Colonic mucosa (tissue), 4 donors: ENCODE data around the gene PPM1F. TPM values are rescaled to one million over a fixed set of nuclear protein-coding genes. Genes with fewer than 3 reads are reported as not detected.

Experiments used
- DNase-seq: peaks from one replicate; pipeline ENCODE4 v3.0.0-alpha.2; 2020
- H3K27ac ChIP-seq: fragments of 200-600 bp; one replicate; pipeline ENCODE4 v1.8.0; 2021
- H3K27me3 ChIP-seq: fragments of 200-600 bp; one replicate; pipeline ENCODE4 v1.8.0; 2021
- H3K36me3 ChIP-seq: fragments of 200-600 bp; one replicate; pipeline ENCODE4 v1.8.0; 2021
- H3K4me1 ChIP-seq: fragments of 200-600 bp; one replicate; pipeline ENCODE4 v1.8.0; 2021; ENCODE audit warnings: mild to moderate bottlenecking
- H3K4me3 ChIP-seq: fragments of 200-600 bp; one replicate; pipeline ENCODE4 v1.8.0; 2021
- H3K9ac ChIP-seq, 2 donors: one replicate each; pipeline ENCODE4 v1.7.0; 2013; ENCODE audit warnings: control low read depth in 2 of 2, low read depth in 2 of 2, low read length in 2 of 2
- H3K9me3 ChIP-seq: fragments of 200-600 bp; one replicate; pipeline ENCODE4 v1.8.0; 2021
- CTCF ChIP-seq: fragments of 200-600 bp; IDR thresholded peaks from one replicate; pipeline ENCODE4 v1.8.0; 2022; ENCODE audit warnings: antibody characterized with exemption, mild to moderate bottlenecking
- intact Hi-C: fragments of 100-400 bp; cut with DNase I; formaldehyde crosslinking; loops from one replicate; pipeline ENCODE4 v1.14.1; 2022
- total RNA-seq, 2 donors: library from RNA; stranded (reverse); fragmentation: NEBNext Ultra II Directional in 1 of 2; extraction: Animal tissue kit (Norgen Biotek cat#: 25700) in 1 of 2; gene quantifications; one replicate each; pipeline ENCODE4 v1.2.1, GENCODE V29; 2021
- donor health status: healthy.
- donor health status: DM: no; HTN: no; CAD: no.
- donor health status: DM: no; HTN: no; CAD: no.

The PPM1F gene
- total RNA-seq, 2 donors from 2014 or later = 9.5 to 15.3 TPM

GRCh38 chr22:21932347-21932746 lies 20.3 kb downstream of the PPM1F start:
- Histone ChIP-seq H3K27me3 (no peaks in the 10 kb centered on the region), H3K27ac (no peak overlapping the region), H3K9me3 (no peaks in the 10 kb centered on the region), H3K9ac (no peak overlapping the region), H3K4me3 (no peak overlapping the region), H3K4me1 (peaks cover 7% of the 10 kb centered on the region), H3K36me3 (no peaks in the 10 kb centered on the region)
- no peak for TF ChIP-seq CTCF
- DNase-seq = no peak
- intact Hi-C loops = no loop called here

- DNase-seq = no peak
- no peaks in the 10 kb centered on the region for H3K36me3 ChIP-seq
Measured at GRCh38 chr22:21931056-21931455, 21.6 kb downstream of the PPM1F start.

GRCh38 chr22:21929253-21929652 lies 23.4 kb downstream of the PPM1F start:
- Histone ChIP-seq H3K9ac (no peak overlapping the region), H3K27ac (no peak overlapping the region), H3K27me3 (no peaks in the 10 kb centered on the region), H3K4me1 (no peaks in the 10 kb centered on the region), H3K36me3 (no peaks in the 10 kb centered on the region), H3K4me3 (no peak overlapping the region), H3K9me3 (no peaks in the 10 kb centered on the region)
- DNase-seq = no peak
- no peak for TF ChIP-seq CTCF
- intact Hi-C loops = no loop called here

More at GRCh38 chr22:21931056-21931455, 21.6 kb downstream of the PPM1F start:
- no peak for TF ChIP-seq CTCF
- no peak overlapping the region for H3K9ac ChIP-seq
- no peaks in the 10 kb centered on the region for H3K9me3 ChIP-seq
- H3K4me1 ChIP-seq = no peaks in the 10 kb centered on the region
- no peak overlapping the region for H3K4me3 ChIP-seq
- H3K27ac ChIP-seq = no peak overlapping the region
- no peaks in the 10 kb centered on the region for H3K27me3 ChIP-seq
- intact Hi-C loops = no loop called here

GRCh38 chr22:21928048-21928447 lies 24.6 kb downstream of the PPM1F start:
- no peak for DNase-seq
- H3K4me3 ChIP-seq = no peak overlapping the region
- H3K27ac ChIP-seq = no peak overlapping the region
- intact Hi-C loops = no loop called here
- no peaks in the 10 kb centered on the region for H3K9me3 ChIP-seq
- no peak for TF ChIP-seq CTCF
- H3K27me3 ChIP-seq = no peaks in the 10 kb centered on the region
- no peaks in the 10 kb centered on the region for H3K36me3 ChIP-seq
- H3K9ac ChIP-seq = no peak overlapping the region
- H3K4me1 ChIP-seq = no peaks in the 10 kb centered on the region

DNA sequence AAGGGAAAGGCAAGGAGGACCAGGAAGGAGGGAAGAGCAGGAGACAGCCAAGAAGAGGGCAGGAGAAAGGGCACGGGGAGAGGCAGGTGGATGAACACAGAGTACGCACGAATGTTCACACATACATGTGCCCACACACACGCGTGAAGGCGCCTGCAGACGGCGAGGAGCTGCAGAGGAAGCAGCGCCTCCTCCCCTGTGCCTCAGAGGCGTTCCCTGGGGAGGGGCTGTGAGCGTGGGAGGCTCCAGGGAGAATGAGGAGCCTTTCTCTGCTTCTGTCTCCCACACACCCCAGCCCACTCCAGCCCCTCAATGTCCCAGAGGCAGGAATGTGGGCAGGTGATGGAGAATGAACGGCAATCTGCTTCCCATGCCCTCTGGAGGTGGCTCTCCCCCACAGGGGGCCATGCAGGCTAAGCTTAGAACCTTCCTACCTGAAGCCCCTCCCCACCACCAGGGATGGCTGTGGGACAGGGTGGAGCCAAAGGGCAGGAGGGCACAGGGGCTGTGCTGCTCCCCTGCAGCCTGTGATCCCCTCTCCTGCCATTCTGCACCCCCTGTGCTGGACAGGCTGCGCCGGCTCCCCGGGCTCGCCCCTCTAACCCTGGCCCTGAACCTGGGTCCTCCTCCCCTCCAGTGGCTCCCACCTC lies 25.3 kb downstream of the PPM1F start:
- H3K27me3 ChIP-seq = no peaks in the 10 kb centered on the region
- H3K9ac ChIP-seq = no peak overlapping the region
- H3K4me1 ChIP-seq = no peaks in the 10 kb centered on the region
- no peak overlapping the region for H3K4me3 ChIP-seq
- no peak for DNase-seq
- intact Hi-C loops = no loop called here
- no peaks in the 10 kb centered on the region for H3K36me3 ChIP-seq
- TF ChIP-seq CTCF = no peak
- H3K9me3 ChIP-seq = no peaks in the 10 kb centered on the region
- H3K27ac ChIP-seq = no peak overlapping the region
